NCI-H748 (cell line): ENCODE results near the gene IP6K1.
"Not testable (repeated sequence)": the region's sequence is repeated elsewhere in the genome, so short reads cannot be mapped to it uniquely, and the experiment has no call there.

Experiments used
- DNase-seq: peaks from one replicate; lab custom pipeline; 2025; ENCODE audit not compliant: unreplicated experiment; lab: John Stamatoyannopoulos, UW

The IP6K1 gene

DNA sequence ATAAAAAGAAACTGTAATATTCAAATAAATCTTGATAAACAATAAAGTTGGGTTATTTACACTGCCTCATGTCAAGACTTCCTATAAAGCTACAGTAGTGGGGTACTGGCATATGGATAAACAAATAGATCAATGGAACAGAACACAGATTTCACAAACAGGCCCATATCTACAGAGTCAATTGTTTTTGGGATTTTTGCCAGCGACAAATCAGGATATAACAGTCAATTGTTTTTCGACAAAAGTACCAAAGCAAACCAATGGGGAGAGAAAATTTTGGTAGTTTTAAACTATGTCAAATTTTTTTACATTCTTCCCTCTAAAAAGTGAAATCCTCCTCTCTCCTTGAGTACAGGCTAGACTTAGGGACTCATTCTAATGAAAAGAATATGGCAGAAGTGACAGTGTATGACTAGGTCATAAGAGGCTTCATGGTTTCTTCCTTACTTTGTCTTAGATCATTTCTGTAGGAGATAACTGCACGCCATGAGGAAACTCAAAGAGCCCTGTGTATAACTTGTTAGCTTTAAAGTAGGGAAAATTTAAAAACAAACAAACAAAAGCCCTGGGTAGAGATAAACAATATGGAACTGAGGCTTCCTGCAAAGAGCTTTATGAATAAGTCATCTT, 16.9 kb downstream of the IP6K1 start:
- no peak for DNase-seq

DNA sequence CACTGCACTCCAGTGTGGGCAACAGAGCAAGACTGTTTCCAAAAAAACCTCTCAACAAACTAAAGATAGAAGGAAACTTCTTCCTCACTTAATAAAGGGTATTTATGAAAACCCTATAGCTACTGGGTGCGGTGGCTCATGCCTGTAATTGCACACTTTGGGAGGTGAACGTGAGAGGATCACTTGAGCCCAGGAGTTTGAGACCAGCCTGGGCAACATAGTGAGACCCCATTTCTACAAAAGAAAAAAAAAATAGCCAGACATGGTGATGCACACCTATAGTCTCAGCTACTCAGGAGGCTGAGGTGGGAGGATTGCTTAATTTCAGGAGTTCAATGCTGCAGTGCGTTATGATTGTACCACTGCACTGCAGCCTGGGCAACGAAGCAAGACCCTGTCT, 22.4 kb downstream of the IP6K1 start:
- DNase-seq: no peak

DNA sequence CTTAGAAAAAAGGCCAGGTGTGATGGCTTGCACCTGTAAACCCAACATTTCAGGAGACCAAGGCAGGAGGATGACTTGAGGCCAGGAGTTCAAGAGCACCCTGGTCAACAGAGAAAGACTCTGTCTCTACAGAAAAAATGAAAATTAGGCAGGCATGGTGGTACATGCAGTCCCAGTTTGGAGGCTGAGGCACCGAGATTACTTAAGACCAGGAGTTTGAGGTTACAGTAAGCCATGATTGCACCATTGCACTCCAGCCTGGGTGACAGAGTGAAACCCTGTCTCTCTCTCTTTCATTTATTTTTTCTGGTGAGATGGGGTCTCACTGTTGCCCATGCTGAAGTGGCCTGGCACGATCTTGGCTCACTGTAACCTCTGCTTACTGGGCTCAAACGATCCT, 24.7 kb downstream of the IP6K1 start:
- DNase-seq: no peak

DNA sequence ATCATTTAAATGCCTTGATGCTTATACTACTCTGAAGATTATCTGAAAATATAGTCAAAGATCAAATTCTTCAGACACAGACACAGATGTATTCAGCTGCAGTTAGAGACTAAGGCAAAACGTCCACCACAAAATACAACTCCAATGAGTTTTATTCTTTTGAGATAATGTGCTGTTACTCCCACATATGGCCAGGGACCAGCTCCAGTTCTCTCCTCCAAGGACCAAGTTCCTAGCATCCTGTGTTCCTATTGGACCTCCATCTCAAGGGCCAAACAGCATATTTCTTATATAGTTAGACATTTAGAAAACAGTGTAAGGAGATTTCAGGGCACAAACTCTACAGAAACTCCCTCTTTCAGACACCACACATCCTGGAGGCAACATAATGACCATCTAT, 27.1 kb downstream of the IP6K1 start:
- DNase-seq: no peak

- no peak for DNase-seq
Measured at GRCh38 chr3:49757197-49757596, 29.1 kb downstream of the IP6K1 start.

DNA sequence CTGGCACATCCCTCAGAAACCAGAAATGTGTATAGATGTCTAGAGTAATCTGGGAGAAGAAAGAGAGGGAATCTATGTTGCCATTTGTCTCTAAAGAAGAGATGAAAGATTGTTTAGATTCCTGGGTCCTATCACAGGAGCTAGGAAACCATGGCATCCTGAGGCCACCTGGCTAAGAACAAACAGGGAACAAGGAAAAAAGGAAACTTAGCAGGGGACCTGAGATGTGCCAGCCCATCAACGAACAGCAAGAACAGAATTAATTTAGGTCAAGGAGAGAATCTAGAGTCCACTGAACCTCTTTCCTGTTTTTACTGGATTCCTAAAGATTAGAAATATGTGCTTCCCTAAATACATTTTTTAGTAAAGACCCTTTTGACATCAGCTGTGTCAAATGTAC, 30.3 kb downstream of the IP6K1 start:
- no peak for DNase-seq

DNA sequence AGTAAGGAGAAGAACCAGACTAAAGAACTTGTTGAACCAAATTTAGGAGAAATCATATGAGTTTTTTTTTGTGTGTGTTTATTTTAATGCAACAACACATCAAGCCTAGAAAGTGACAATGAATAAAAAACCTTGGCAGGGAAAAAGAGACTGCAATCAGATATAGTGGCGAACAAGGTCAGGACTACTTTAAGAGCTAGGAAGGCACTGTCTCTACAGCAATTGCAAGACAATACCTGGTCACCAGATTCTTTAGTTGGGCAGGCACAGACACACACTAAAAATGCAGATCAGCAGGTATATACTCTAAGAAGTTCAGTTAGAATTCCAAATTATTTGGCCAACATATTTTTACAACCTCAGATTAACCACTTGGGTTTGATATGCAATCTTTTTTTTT, 31.8 kb downstream of the IP6K1 start:
- DNase-seq: no peak

DNA sequence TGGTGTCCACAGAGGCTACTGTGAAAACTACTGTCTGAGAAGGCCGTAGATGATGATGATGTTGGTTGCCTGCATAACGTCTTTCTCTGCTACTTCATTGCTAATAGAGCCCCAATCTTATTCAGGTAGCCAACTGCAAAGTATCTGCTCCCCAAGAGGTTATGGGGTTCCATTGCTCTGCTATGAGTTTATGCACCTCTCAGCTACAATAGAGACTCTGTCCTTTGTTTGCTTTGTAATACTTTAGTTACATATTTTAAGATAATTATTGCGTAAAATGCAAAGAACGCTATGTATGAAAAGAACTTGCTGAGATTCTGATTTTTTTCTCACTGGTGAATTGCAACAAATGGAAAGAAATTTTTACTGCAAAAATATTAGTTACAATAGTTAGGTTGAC, 34.8 kb downstream of the IP6K1 start:
- DNase-seq: no peak

- no peak for DNase-seq
Measured at GRCh38 chr3:49750056-49750455, 36.3 kb downstream of the IP6K1 start.

- not testable (repeated sequence) for DNase-seq
Measured at GRCh38 chr3:49748874-49749273, 37.5 kb downstream of the IP6K1 start.

DNA sequence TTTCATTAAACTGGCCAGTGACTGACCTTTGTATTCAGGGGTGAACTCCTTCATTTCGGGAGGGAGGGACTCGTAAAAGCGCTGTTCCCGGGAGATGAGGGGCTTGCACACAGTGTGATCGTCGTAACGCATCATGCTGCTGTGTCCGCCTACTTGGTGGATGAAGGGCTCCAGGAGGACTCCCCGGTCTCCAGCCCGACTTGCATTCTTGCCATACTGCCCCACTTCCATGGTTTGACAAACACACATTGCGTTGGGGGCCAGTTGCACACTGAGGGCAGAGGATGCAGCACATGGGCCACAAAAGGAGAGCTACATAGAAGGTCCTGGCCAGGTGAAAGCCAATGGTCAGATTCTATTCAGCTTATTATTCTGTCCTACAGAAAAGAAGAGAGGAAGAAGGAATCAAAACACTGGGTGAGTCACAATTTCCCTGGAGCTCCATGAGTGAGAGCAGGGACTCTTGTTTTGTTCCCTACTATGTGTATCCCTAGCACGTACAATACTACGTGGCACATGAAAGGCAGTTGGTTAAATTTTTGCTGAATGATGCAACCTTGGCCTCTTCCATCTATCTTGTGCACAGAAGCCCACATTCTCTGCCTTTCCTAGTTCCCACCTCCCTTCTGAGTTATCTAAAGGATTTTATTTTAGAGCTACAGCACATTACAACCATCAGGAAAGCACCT, 38.4 kb downstream of the IP6K1 start:
- no peak for DNase-seq

GRCh38 chr3:49745986-49746385, 40.4 kb downstream of the IP6K1 start:
- no peak for DNase-seq

DNA sequence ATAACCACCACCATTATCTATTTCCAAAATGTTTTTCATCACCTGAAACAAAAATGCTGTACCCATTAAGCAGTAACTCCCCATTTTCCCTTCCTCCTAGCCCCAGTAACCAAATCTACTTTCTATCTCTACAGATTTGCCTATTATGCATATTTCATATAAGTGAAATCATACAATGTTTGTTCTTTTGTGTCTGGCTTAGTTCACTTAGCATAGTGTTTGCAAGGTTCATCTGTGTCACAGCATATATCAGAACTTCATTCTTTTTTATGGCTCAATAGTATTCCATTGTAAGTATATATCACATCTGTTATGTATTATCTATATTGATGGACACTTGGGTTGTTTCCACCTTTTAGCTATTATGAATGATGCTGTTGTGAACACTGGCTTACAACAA, 45.9 kb downstream of the IP6K1 start:
- DNase-seq: no peak

GRCh38 chr3:49738067-49738713, 48.2 kb downstream of the IP6K1 start:
- no peak for DNase-seq

GRCh38 chr3:49734752-49735151, 51.6 kb downstream of the IP6K1 start:
- no peak for DNase-seq

GRCh38 chr3:49733551-49733950, 52.8 kb downstream of the IP6K1 start:
- DNase-seq: no peak

GRCh38 chr3:49732597-49732996, 53.7 kb downstream of the IP6K1 start:
- DNase-seq: no peak

GRCh38 chr3:49729966-49730609, 56.3 kb downstream of the IP6K1 start:
- DNase-seq: no peak

- no peak for DNase-seq
Measured at GRCh38 chr3:49727924-49728361, 58.4 kb downstream of the IP6K1 start.

DNA sequence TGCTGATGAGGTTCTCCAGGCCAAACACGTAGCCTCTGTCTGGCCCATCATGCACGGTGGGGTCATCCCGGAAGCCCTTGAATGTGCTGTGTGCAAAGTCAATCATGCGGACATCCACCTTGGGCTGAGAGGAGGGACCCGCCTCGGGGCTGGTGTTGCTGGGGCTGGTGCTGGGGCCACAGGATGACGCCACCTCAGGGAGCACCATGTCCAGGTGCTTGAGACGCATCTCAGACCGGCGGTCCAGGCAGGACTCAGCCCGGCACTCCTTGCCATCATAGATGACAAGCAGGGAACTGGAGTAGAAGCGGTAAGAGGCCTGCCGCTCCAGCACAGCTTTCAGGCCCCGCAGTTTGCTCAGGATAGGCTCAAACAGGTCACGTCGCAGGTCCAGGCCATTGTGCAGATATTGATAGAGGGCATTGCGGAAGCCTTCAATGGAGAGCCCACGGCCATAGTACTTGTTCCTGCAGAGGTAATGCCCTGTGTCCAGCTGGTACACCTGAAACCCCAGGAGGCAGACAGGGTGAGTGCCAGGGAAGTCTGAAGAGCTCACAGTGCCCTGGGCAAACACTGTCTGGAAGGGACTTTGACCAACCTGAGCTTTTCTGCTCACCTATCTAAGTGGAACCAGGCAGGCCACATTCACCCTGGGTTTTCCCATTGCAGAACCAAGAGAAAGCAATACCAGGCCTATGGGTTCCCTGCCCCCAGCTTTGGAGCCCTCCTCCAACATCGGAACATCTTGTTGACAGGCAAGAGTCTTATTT, 59.0 kb downstream of the IP6K1 start:
- no peak for DNase-seq
